ENCODE results near the gene OGDH. TPM values are rescaled to one million over a fixed set of nuclear protein-coding genes. Genes with fewer than 3 reads are reported as not detected.
"Not testable (repeated sequence)": the region's sequence is repeated elsewhere in the genome, so short reads cannot be mapped to it uniquely, and the experiment has no call there.

OGDH gene
- total RNA-seq, 3 donors from 2014 or later: 141 to 186 (median 159) TPM

- Histone ChIP-seq H3K4me1 (ENCODE audit: low read depth) (no peaks in the 10 kb centered on the region), H3K9me3 (no peaks in the 10 kb centered on the region), H3K4me3 (no peak overlapping the region), H3K36me3 (ENCODE audit: low read depth) (no peaks in the 10 kb centered on the region)
- DNase-seq: no peak
- no peak for TF ChIP-seq CTCF (IDR thresholded peaks at IDR 0.05)
- no peak for ATAC-seq
- intact Hi-C loops (cut with DNase I, micrococcal nuclease): no loop called here
Measured at GRCh38 chr7:44729949-44730590, 123.6 kb downstream of the OGDH start.

GRCh38 chr7:44732971-44733370 lies 126.5 kb downstream of the OGDH start:
- H3K36me3 ChIP-seq (ENCODE audit: low read depth); H3K4me3 ChIP-seq; H3K4me1 ChIP-seq (ENCODE audit: low read depth); DNase-seq; intact Hi-C loops (cut with DNase I, micrococcal nuclease); H3K9me3 ChIP-seq; ATAC-seq: not testable (repeated sequence)

- Histone ChIP-seq H3K4me3 (no peak overlapping the region), H3K36me3 (ENCODE audit: low read depth) (no peaks in the 10 kb centered on the region), H3K9me3 (no peaks in the 10 kb centered on the region), H3K4me1 (ENCODE audit: low read depth) (no peaks in the 10 kb centered on the region)
- no peak for TF ChIP-seq CTCF (IDR thresholded peaks at IDR 0.05)
- ATAC-seq (no peak), DNase-seq (no peak)
- intact Hi-C loops (cut with DNase I, micrococcal nuclease): no loop called here
Measured at GRCh38 chr7:44733708-44734481, 127.5 kb downstream of the OGDH start.

GRCh38 chr7:44735403-44736165 lies 129.2 kb downstream of the OGDH start:
- no peaks in the 10 kb centered on the region for H3K9me3 ChIP-seq
- no peaks in the 10 kb centered on the region for H3K4me1 ChIP-seq (ENCODE audit: low read depth)
- ATAC-seq: no peak
- no peak overlapping the region for H3K4me3 ChIP-seq
- intact Hi-C loops (cut with DNase I, micrococcal nuclease): no loop called here
- no peaks in the 10 kb centered on the region for H3K36me3 ChIP-seq (ENCODE audit: low read depth)
- TF ChIP-seq CTCF (IDR thresholded peaks at IDR 0.05): no peak
- no peak for DNase-seq

GRCh38 chr7:44736896-44737295 lies 130.5 kb downstream of the OGDH start:
- Histone ChIP-seq H3K9me3 (no peaks in the 10 kb centered on the region), H3K4me3 (no peak overlapping the region), H3K36me3 (ENCODE audit: low read depth) (no peaks in the 10 kb centered on the region), H3K4me1 (ENCODE audit: low read depth) (no peaks in the 10 kb centered on the region)
- no peak for TF ChIP-seq CTCF (IDR thresholded peaks at IDR 0.05)
- intact Hi-C loops (cut with DNase I, micrococcal nuclease): no loop called here
- ATAC-seq (no peak), DNase-seq (no peak)
